GM11168 (cell line): ENCODE data around the gene ADIRF.

ENCODE experiments used
- in situ Hi-C: fragments of 300-500 bp; cut with MboI; formaldehyde crosslinking; loops from one replicate; pipeline ENCODE4 v1.12.0; 2022; ENCODE audit warnings: low sequenced_read_pairs; ENCODE audit not compliant: unreplicated experiment

The ADIRF gene

GRCh38 chr10:86959737-86960002 lies 8.6 kb upstream of the ADIRF start:
- in situ Hi-C loops: no loop called here

GRCh38 chr10:86960003-86960862 lies 8.0 kb upstream of the ADIRF start:
- in situ Hi-C loops: no loop called here

DNA sequence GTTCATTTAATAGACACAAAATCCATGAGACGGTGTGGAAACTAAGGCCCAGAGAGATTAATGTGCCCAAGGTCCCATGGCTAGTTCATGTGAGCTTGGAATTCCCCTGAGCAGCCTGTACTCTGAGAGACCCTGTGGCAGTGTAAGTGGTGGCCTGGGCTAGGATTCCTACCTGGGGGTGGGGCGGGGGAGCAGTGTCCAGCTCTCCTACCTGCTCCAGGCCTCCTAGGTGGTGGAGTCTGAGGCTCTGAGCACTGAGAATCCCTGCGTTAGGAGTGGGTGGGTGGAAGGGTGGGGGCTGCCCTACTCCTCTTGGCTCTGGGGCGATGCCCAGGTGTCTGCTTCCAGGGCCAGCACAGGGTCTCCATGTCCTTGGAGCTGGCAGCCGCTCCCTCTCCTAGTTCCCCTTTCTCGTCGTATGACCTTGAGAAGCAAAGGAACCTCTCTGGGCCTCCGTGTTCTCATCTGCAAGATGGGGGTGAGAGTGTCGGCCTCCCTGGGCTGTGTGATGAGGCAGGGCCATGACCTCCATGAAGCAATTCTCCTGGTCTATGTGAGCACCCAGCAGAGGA lies 7.3 kb upstream of the ADIRF start:
- in situ Hi-C loops: no loop called here

DNA sequence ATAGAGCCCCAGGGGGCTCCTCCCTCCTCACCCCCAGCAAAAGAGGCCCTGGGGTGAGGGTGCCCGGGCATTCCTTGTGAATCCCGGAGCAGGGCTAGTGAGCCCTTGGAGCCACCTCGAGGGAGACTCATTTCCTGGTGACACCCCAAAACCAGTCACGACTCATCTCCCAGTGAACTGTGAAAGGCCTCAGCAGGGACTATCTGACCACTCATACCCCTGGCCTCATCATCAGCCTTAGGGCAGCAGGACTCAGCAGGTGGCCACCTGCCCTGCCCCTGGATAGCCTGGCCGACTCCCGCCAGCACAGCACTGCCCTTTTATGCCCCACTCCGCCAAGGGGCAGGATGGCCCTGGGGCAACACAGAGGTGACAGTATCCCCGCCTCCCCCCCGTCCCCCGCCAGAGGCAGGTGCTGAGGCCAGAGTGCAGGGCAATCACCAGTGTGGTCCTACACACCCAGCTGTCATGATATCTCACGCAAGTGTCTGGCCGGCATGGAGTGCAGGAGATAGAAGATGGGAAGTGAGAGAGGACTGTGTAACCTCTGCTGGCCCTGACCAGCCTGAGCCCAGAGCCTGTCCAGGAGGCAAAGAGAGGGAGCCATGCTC lies 6.7 kb upstream of the ADIRF start:
- in situ Hi-C loops: no loop called here

DNA sequence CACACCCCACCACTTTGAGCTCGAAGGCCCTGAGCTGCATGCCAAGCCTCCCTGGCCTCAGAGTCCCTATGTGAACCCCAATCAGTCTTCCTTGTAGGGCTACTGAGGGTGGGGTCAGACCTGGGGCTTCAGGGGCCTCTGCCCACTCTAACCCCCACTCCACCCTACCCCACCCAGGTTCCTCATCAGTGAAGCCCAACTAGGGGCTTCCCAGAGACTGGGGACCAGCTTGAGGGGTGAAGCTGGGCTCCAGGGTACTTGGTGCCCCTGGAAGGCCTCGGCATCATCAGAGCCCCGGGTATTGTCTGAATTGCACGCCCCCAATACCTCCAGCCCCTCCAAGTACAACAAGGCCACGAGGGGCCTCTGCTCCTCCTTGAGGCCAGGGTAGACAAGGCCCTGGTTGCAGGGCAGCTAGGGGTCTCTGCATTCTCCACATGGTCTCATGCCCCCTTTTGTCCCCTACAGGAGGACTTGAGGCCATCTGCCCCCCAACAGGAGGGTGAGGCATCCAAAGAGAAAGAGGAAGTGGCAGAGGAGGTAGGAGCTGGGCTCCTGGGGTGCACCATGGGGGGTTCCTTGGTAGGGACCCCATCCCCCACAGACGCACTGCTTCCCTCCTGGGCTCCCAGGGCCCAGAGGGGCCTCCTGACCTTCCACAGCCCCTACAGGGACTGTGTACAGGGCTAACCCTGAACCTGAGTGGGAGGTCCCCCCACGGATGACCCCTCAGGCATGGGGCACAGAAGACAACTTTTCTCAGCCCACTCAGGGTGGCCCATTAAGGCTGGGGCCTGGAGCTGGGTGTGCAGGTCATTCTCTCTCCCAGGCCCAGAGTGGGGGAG lies 5.9 kb upstream of the ADIRF start:
- in situ Hi-C loops: no loop called here

GRCh38 chr10:86962981-86963310 lies 5.3 kb upstream of the ADIRF start:
- in situ Hi-C loops: no loop called here

DNA sequence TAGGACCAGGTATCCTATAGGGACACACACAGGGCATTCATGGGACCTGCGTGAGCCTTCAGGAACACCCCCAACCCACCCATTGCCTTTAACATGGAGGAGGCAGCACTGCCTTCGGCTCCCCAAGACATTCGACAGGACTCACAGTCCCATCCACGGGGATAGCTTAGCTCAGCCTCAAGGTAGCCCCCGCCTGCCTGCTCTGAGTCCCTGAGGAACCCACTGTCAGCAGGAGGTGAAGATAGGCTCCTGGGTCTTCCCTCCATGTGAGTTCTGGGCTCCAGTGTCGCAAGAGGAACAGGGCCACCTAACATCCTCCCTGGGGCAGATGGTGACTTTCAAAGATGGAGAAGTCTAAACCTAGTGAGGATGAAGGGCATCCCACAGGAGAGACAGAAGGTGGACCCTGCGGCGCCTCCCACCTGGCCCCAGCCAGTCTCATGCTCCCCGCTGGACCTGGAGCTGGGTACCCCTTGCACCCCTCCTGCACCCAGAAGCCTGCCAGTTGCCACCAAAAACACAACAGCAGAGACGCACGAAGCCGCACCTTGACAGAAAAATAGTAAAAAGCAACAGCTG lies 4.9 kb upstream of the ADIRF start:
- in situ Hi-C loops: no loop called here

GRCh38 chr10:86964061-86964846 lies 4.0 kb upstream of the ADIRF start:
- in situ Hi-C loops: no loop called here

DNA sequence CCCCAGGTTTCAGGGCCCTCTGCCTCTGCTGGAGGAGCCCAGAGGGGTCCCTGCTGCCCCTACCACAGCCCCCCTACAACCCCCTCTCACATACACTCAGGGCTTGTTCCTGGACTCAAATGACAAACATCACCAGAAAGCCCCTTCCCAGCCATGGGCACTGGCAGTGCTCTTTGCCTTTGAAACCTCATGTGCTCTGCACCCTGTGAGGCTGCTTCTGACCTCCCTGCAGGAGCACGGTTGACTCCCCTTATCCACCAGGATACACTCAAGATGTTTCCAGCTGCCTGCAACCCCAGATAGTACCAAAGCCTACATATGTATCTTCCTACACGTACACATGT lies 3.5 kb upstream of the ADIRF start:
- in situ Hi-C loops: no loop called here

- in situ Hi-C loops: no loop called here
These were observed 2.2 kb upstream of the ADIRF start for GRCh38 chr10:86965986-86966654.

GRCh38 chr10:86967481-86967941 lies 771 bp upstream of the ADIRF start:
- in situ Hi-C loops: no loop called here

- in situ Hi-C loops: no loop called here
These were observed 693 bp downstream of the ADIRF start for GRCh38 chr10:86968994-86969355.

DNA sequence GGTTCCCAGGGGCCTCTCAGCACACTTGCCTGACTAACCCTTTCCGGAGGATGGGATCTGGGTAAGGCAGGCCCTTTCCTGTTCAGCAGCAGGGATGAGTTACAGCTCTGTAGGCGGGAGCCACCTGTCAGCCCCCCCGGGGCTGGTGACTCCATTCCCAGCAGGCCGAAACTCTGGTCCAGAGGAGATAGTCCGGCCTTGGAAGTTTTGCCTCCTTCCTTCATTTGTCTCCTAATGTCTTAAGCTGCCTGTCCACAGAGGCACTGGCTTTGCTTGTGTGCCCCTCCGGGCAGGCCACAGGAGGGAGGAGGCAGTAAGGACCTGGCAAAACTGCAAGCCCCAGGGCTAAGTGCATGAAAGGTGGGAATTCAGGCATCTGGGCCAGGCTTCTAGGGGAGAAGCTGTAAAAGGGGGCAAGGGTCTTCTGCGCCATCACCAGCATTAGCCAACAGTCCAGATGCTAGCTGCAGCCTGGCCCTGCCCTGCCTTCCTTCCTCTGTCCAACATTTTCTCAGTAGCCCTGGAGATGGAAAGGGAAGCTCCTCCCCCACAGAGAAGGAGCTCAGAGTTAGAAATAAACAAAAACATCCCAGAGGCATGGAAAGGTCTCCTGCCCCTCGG lies 1.2 kb downstream of the ADIRF start:
- in situ Hi-C loops: no loop called here

GRCh38 chr10:86970162-86970981 lies 2.1 kb downstream of the ADIRF start:
- in situ Hi-C loops: no loop called here

GRCh38 chr10:86970982-86971231 lies 2.6 kb downstream of the ADIRF start:
- in situ Hi-C loops: no loop called here

GRCh38 chr10:86971232-86971991 lies 3.1 kb downstream of the ADIRF start:
- in situ Hi-C loops: no loop called here

GRCh38 chr10:86972613-86973380 lies 4.5 kb downstream of the ADIRF start:
- in situ Hi-C loops: no loop called here
